ENCODE measurements around the gene RTKN. TPM values are rescaled to one million over a fixed set of nuclear protein-coding genes. Genes with fewer than 3 reads are reported as not detected.

Gene RTKN
- total and polyA plus RNA-seq, 2 of the 13 experiments (the other 11 are each of a cell fraction or from before 2014, with no cell fraction given), result 159 to 166 TPM

- TF ChIP-seq TBX3 (IDR thresholded peaks at IDR 0.05; ENCODE audit: borderline replicate concordance) (no peak), RARA (CRISPR knock-in tag; IDR thresholded peaks at IDR 0.05) (no peak), SP140L (CRISPR knock-in tag; IDR thresholded peaks at IDR 0.05; ENCODE audit: borderline replicate concordance) (no peak), ZNF382 (CRISPR knock-in tag; IDR thresholded peaks at IDR 0.05; ENCODE audit: borderline replicate concordance) (no peak), ZNF44 (CRISPR knock-in tag; IDR thresholded peaks at IDR 0.05) (no peak), UBTF (CRISPR knock-in tag; IDR thresholded peaks at IDR 0.05) (peak; percentile 61), ZNF781 (CRISPR knock-in tag; IDR thresholded peaks at IDR 0.05; ENCODE audit: borderline replicate concordance, not compliant biosample characterization) (peak; percentile 62), ZNF609 (CRISPR knock-in tag; IDR thresholded peaks at IDR 0.05; ENCODE audit: borderline replicate concordance) (no peak), ZNF350 (CRISPR knock-in tag; IDR thresholded peaks at IDR 0.05; ENCODE audit: borderline replicate concordance, low read depth) (peak; percentile 84; the same call in 1 of the 2 replicates), FOXP4 (CRISPR knock-in tag; IDR thresholded peaks at IDR 0.05) (peak; percentile 37), CERS6 (CRISPR knock-in tag; IDR thresholded peaks at IDR 0.05) (no peak), BHLHE40 (IDR thresholded peaks at IDR 0.05; ENCODE audit: low read length) (no peak), HIC2 (CRISPR knock-in tag; IDR thresholded peaks at IDR 0.05; ENCODE audit: low read depth) (no peak), ZFP36 (IDR thresholded peaks at IDR 0.05; ENCODE audit: borderline replicate concordance, low read depth, low read length, partially characterized antibody) (no peak), ZFY (CRISPR knock-in tag; IDR thresholded peaks at IDR 0.05) (peak; percentile 88), ZNF644 (CRISPR knock-in tag; IDR thresholded peaks at IDR 0.05; ENCODE audit: low read depth) (no peak), ZNF790 (CRISPR knock-in tag; IDR thresholded peaks at IDR 0.05; ENCODE audit: borderline replicate concordance) (peak; percentile 7; the same call in 1 of the 2 replicates)
Observed at GRCh38 chr2:74457549-74458131, 15.9 kb upstream of the RTKN start (continued).
